HG03045 (cell line): ENCODE measurements around the gene FASTK.

ENCODE experiments used
- ATAC-seq: cut with Tn5 transposase; IDR thresholded peaks from one replicate; pipeline ENCODE4 v1.9.1; 2021; ENCODE audit warnings: mild to moderate bottlenecking, moderate library complexity; ENCODE audit not compliant: unreplicated experiment

FASTK gene

GRCh38 chr7:151083071-151083823, 2.6 kb upstream of the FASTK start, which contains the start of gene TMUB1:
Gene TMUB1, minus strand, starts transcription at chr7:151083493. Its CDS starts 930 bp downstream, at chr7:151082563.
- peak; percentile 54 for ATAC-seq

- ATAC-seq, result no peak
These were observed 1.8 kb upstream of the FASTK start for GRCh38 chr7:151082141-151083070.

GRCh38 chr7:151081170-151082101, 827 bp upstream of the FASTK start:
- no peak for ATAC-seq

- peak; percentile 1 for ATAC-seq
These were observed 515 bp downstream of the FASTK start for GRCh38 chr7:151080067-151080521.

- no peak for ATAC-seq
These were observed 1.3 kb downstream of the FASTK start for GRCh38 chr7:151079199-151079910.

GRCh38 chr7:151078233-151079040, 2.2 kb downstream of the FASTK start:
- ATAC-seq, result no peak

GRCh38 chr7:151077705-151078232, 2.8 kb downstream of the FASTK start:
- no peak for ATAC-seq

GRCh38 chr7:151076863-151077704, 3.5 kb downstream of the FASTK start:
- ATAC-seq, result no peak

GRCh38 chr7:151075978-151076426, 4.6 kb downstream of the FASTK start:
- no peak for ATAC-seq

- no peak for ATAC-seq
These were observed 5.0 kb downstream of the FASTK start for GRCh38 chr7:151075662-151075971.

- ATAC-seq, result no peak
These were observed 5.6 kb downstream of the FASTK start for GRCh38 chr7:151074817-151075661.

GRCh38 chr7:151073990-151074389, 6.6 kb downstream of the FASTK start:
- no peak for ATAC-seq

GRCh38 chr7:151071032-151071866, 9.4 kb downstream of the FASTK start:
- ATAC-seq, result no peak

GRCh38 chr7:151070574-151070960, 10.0 kb downstream of the FASTK start:
- ATAC-seq, result no peak

GRCh38 chr7:151069841-151070573, 10.6 kb downstream of the FASTK start:
- no peak for ATAC-seq
